Endothelial cell of umbilical vein (primary cell): ENCODE data around the gene EDAR. TPM values are rescaled to one million over a fixed set of nuclear protein-coding genes. Genes with fewer than 3 reads are reported as not detected.

Experiments used
- Bru-seq: library from RNA; stranded (reverse); fragments of 400-500 nt; gene quantifications from one replicate; lab custom pipeline; 2021; lab: Mats Ljungman, UMichigan
- BruChase-seq, 2 experiments: library from RNA; stranded (reverse); fragments of 400-500 nt; gene quantifications; one replicate each; lab custom pipeline; 2021; lab: Mats Ljungman, UMichigan
- BruUV-seq: library from RNA; stranded (reverse); fragments of 400-500 nt; replicated peaks from 2 replicates; lab custom pipeline; 2021; lab: Mats Ljungman, UMichigan
- CTCF ChIA-PET: fragments of 300-600, 350-600 bp; sonication (Branson Sonifier 250); formaldehyde crosslinking; loops from one replicate; lab custom pipeline; 2021; ENCODE audit warnings: antibody characterized with exemption, inconsistent platforms; lab: Charles Lee
- POLR2A ChIA-PET: fragments of 300-600, 350-600 bp; sonication (Branson Sonifier 250); formaldehyde crosslinking; loops from one replicate; lab custom pipeline; 2021; ENCODE audit warnings: antibody characterized with exemption, inconsistent platforms; lab: Charles Lee
- DNase-seq: peaks from one replicate; pipeline ENCODE4 v3.0.0-alpha.2; 2011; ENCODE audit warnings: low read depth, low spot score
- FAIRE-seq: peaks from 2 replicates; lab custom pipeline; 2011; peaks lifted over from hg19 to GRCh38; lab: Jason Lieb, UNC
- H2AFZ ChIP-seq: 2 replicates; pipeline ENCODE4 v1.6.0; 2012; ENCODE audit warnings: low read depth, low read length, control low read depth, inconsistent platforms
- H3K27ac ChIP-seq: 2 replicates; pipeline ENCODE4 v1.5.1; 2011; ENCODE audit warnings: low read depth, mild to moderate bottlenecking, control low read depth, low read length, moderate library complexity; ENCODE audit not compliant: insufficient read depth
- H3K27me3 ChIP-seq, 2 experiments: 2 replicates each; pipeline versions ENCODE4 v1.6.0 to v1.6.1; 2011; ENCODE audit warnings: low read length in 2 of 2, mixed read lengths in 1 of 2; ENCODE audit not compliant: control insufficient read depth in 2 of 2, insufficient read depth in 2 of 2
- H3K36me3 ChIP-seq, 2 experiments: 2 replicates in 1 of 2; 3 replicates in 1 of 2; pipeline ENCODE4 v1.5.1; 2011; ENCODE audit warnings: low read length in 2 of 2, mild to moderate bottlenecking in 1 of 2, moderate library complexity in 1 of 2; ENCODE audit not compliant: control insufficient read depth in 2 of 2, insufficient read depth in 2 of 2; ENCODE audit errors: extremely low read depth in 1 of 2
- H3K4me1 ChIP-seq: 3 replicates; pipeline ENCODE4 v1.5.1; 2011; ENCODE audit warnings: mild to moderate bottlenecking, low read length; ENCODE audit not compliant: control insufficient read depth, insufficient read depth; ENCODE audit errors: extremely low read depth
- H3K4me2 ChIP-seq: 2 replicates; pipeline ENCODE4 v1.6.1; 2011; ENCODE audit warnings: low read length, control low read depth, mixed read lengths; ENCODE audit not compliant: insufficient read depth
- H3K4me3 ChIP-seq, 3 experiments: fragments of 200-600 bp in 1 of 3; sonication (generic), shearing (Covaris generic) in 1 of 3; replicated peaks in 1 of 3; 2 replicates each; pipeline ENCODE4 v1.5.1; 2011 to 2016; ENCODE audit warnings: control low read depth in 3 of 3, low read length in 3 of 3, mild to moderate bottlenecking in 2 of 3, inconsistent platforms in 1 of 3, low read depth in 1 of 3, moderate library complexity in 1 of 3; ENCODE audit not compliant: insufficient read depth in 1 of 3
- H3K79me2 ChIP-seq: 2 replicates; pipeline ENCODE4 v1.6.0; 2012; ENCODE audit warnings: low read length, inconsistent platforms; ENCODE audit not compliant: control insufficient read depth, insufficient read depth
- H3K9ac ChIP-seq: replicated peaks from 2 replicates; pipeline ENCODE3; 2011; ENCODE audit warnings: low read length, control low read depth; ENCODE audit not compliant: insufficient read depth; ENCODE audit errors: extremely low read depth
- H3K9me1 ChIP-seq: replicated peaks from 3 replicates; pipeline ENCODE4 v1.6.0; 2011; ENCODE audit warnings: mild to moderate bottlenecking, low read length; ENCODE audit not compliant: control insufficient read depth, insufficient read depth; ENCODE audit errors: extremely low read depth
- H3K9me3 ChIP-seq: replicated peaks from 2 replicates; pipeline ENCODE4 v1.5.1; 2012; ENCODE audit warnings: low read length, inconsistent platforms; ENCODE audit not compliant: control insufficient read depth, insufficient read depth
- H4K20me1 ChIP-seq: replicated peaks from 2 replicates; pipeline ENCODE3; 2011; ENCODE audit warnings: mild to moderate bottlenecking, low read length; ENCODE audit not compliant: control insufficient read depth, insufficient read depth; ENCODE audit errors: extremely low read depth
- CTCF ChIP-seq, 2 donors: IDR thresholded peaks; 1 replicate in 1 of 2; 2 replicates in 1 of 2; pipeline ENCODE4 v1.5.1; 2011; ENCODE audit warnings: low read length in 2 of 2, mild to moderate bottlenecking in 2 of 2, moderate library complexity in 2 of 2, control low read depth in 1 of 2, inconsistent platforms in 1 of 2, low read depth in 1 of 2; ENCODE audit not compliant: insufficient read depth in 1 of 2; ENCODE audit errors: extremely low read depth in 1 of 2
- EZH2 ChIP-seq: IDR thresholded peaks from 2 replicates; pipeline ENCODE4 v1.6.1; 2012; ENCODE audit warnings: borderline replicate concordance, low read depth, mild to moderate bottlenecking, moderate library complexity, low read length, inconsistent platforms; ENCODE audit not compliant: severe bottlenecking
- FOS ChIP-seq: IDR thresholded peaks from 2 replicates; pipeline ENCODE4 v1.6.1; 2011; ENCODE audit warnings: mild to moderate bottlenecking, low read length, moderate library complexity, borderline replicate concordance; ENCODE audit not compliant: insufficient read depth
- GATA2 ChIP-seq: IDR thresholded peaks from 2 replicates; pipeline ENCODE4 v1.7.0; 2011; ENCODE audit warnings: low read depth, mild to moderate bottlenecking, moderate library complexity, mixed read lengths, low read length; ENCODE audit not compliant: insufficient read length, insufficient read depth
- MAX ChIP-seq: IDR thresholded peaks from 2 replicates; pipeline ENCODE4 v1.6.1; 2011; ENCODE audit not compliant: insufficient read depth, insufficient read length
- MYC ChIP-seq: IDR thresholded peaks from one replicate; pipeline ENCODE4 v1.6.1; 2011; ENCODE audit warnings: mild to moderate bottlenecking, low read depth, low read length
- dilution Hi-C: fragments of 300-500 bp; cut with MboI; formaldehyde crosslinking; loops from one replicate; pipeline ENCODE4 v1.15.0; 2019; ENCODE audit warnings: low sequenced_read_pairs; ENCODE audit not compliant: extremely low pct_ligation_motif_present
- intact Hi-C: fragments of 100-400 bp; cut with micrococcal nuclease; formaldehyde crosslinking; loops from one replicate; pipeline ENCODE4 v1.10.0; 2022
- long read RNA-seq: library from polyadenylated mRNA; stranded (forward); transcript quantifications from one replicate; pipeline ENCODE4 v2.0.0, GENCODE V29; 2021
- polyA minus RNA-seq, 3 experiments: library from RNA; depleted of rRNA, polyadenylated mRNA; stranded (reverse); fragments of >200 nt; gene quantifications; 1 replicate in 1 of 3; 2 replicates in 2 of 3; pipeline ENCODE4 v1.2.3, GENCODE V29; 2011
- polyA plus RNA-seq, 4 experiments: library from polyadenylated mRNA; depleted of rRNA in 3 of 4; stranded (reverse) in 3 of 4; unstranded in 1 of 4; fragments of >200 nt; gene quantifications; 2 replicates each; pipeline versions ENCODE4 v1.2.1 to v1.2.3, GENCODE V29; 2011 to 2012; ENCODE audit warnings: missing spikeins in 1 of 4
- total RNA-seq: library from RNA; stranded (reverse); gene quantifications from 2 replicates; pipeline ENCODE4 v1.2.3, GENCODE V29; 2021

Gene EDAR
- total RNA-seq (not detected in 2 replicates), polyA plus RNA-seq (not detected in 2 replicates), polyA minus RNA-seq (not detected in 2 replicates), Bru-seq, nascent RNA (not detected), BruChase-seq, experiment 1, labeled RNA remaining after a 6-hour chase (percentile 1 among the genes with signal in this experiment), BruChase-seq, experiment 2, labeled RNA remaining after a 2-hour chase (not detected)
- not detected in 2 replicates for polyA plus RNA-seq (2011; cell fraction: cytosol; rRNA removed)
- polyA plus RNA-seq (2011; cell fraction: nucleus; rRNA removed), result not detected in 2 replicates
- not detected in 2 replicates for polyA plus RNA-seq (2012)
- not detected for polyA minus RNA-seq (2011; cell fraction: cytosol; rRNA and poly(A)+ RNA removed)
- polyA minus RNA-seq (2011; cell fraction: nucleus; rRNA and poly(A)+ RNA removed), result not detected in 2 replicates
- long read RNA-seq, result 0 reads

- POLR2A ChIA-PET, result interaction anchor here (0.5 kb wide), 1 partner anchor 24 kb away, joined by 3 read pairs; no protein-coding TSS in a partner anchor
- no peak within 1 kb of the TSS for H3K9ac ChIP-seq
Observed at GRCh38 chr2:108988796-108989713, at the start of gene EDAR. Gene EDAR (minus strand): TSS chr2:108989220. CDS start chr2:108931014, 58,206 bp downstream.

More at GRCh38 chr2:108988796-108989713, at the start of gene EDAR:
- no TSS peak for BruUV-seq
- dilution Hi-C loops (no loop called here), intact Hi-C loops (no loop called here)
- TF ChIP-seq MYC, result no peak
- TF ChIP-seq MAX, result no peak
- no peak for TF ChIP-seq FOS
- peak in 1 of 2 donors; percentile 51 for TF ChIP-seq CTCF (IDR thresholded peaks at IDR 0.05; ENCODE audit: extremely low read depth in 1 of 2, insufficient read depth in 1 of 2, low read depth in 1 of 2, low read length in 2 of 2)
- TF ChIP-seq EZH2, result peak; percentile 14
- no peak for TF ChIP-seq GATA2
- FAIRE-seq (no peak), DNase-seq (peak; percentile 18)
- no peaks in the 10 kb centered on the region for H3K9me3 ChIP-seq
- H3K27ac ChIP-seq, result no peak within 1 kb of the TSS
- no peaks in the 10 kb centered on the region for H3K9me1 ChIP-seq
- H2AFZ ChIP-seq, result no peak within 1 kb of the TSS
- H3K4me3 ChIP-seq, result no peak within 1 kb of the TSS
- no peaks in the 10 kb centered on the region for H4K20me1 ChIP-seq
- H3K36me3 ChIP-seq, result no peaks in the 10 kb centered on the region
- no peaks in the 10 kb centered on the region for H3K79me2 ChIP-seq
- no peak within 1 kb of the TSS for H3K4me2 ChIP-seq
- CTCF ChIA-PET, result interaction anchor here (1.5 kb wide), 1 partner anchor 13 kb away, joined by 5 read pairs; no protein-coding TSS in a partner anchor
- no peaks in the 10 kb centered on the region for H3K4me1 ChIP-seq
- H3K27me3 ChIP-seq, result peaks cover 8 to 13% of the 10 kb centered on the region in 2 experiments
